Measurements from ENCODE around the gene TCEA3.
A peak's percentile ranks its signal among the peaks of the same experiment; 100 is the strongest.

TCEA3 gene

DNA sequence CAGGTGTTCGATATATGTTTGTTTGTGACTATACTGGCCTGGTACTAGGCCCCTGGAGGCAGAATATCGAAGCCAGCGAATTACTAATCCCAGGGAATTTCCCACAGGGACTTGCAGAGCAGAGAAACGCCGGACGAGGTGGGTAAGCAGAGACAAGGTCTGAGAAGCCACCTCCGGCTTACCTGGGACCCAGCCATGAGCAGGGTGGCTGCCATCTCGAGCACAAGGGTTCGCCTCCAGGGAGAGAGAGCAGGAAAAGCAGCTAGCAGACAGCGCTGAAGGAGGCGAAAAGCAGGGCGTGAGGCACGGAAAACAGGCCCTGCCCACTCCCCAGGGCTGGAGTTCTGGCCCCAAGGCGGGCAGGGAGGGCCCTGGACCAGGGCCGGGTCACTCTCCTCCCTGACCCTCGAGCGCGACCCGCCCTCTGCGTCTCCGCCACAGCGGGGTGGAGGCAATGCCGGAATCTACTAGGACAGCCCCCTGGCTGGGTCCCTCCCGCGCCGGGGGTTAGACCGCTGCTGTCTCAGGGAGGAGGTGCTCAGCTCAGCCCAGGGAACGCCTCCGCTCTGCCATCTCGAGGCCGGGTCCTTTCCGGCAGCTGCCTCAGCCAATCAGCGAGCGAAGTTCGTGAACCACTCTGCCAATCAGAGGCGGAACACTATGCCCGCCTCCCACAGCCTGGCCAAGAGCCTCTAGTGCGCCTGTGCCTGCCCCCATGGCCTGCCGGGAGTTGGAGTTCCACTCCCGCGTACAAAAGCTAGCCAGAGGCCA lies 56.6 kb downstream of the TCEA3 start:
- DNase-seq (ENCODE audit: low read depth), result peak; percentile 93

DNA sequence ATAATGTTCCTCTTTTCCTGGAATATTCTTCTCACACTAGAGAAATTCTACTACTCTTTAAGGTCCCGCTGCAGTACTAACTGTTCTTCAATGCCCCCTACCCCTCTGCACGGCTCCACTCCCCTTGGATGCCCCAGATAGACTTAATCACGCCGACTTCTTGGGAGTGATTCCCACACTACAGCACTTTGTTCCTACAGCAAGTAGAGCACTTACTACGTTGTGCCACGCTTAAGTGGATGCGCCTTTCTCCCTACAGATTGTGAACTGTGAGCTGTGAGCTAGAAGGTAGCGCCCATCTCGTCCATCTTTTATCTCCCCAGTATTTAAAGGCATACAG lies 57.1 kb downstream of the TCEA3 start:
- DNase-seq (ENCODE audit: low read depth), result no peak

DNA sequence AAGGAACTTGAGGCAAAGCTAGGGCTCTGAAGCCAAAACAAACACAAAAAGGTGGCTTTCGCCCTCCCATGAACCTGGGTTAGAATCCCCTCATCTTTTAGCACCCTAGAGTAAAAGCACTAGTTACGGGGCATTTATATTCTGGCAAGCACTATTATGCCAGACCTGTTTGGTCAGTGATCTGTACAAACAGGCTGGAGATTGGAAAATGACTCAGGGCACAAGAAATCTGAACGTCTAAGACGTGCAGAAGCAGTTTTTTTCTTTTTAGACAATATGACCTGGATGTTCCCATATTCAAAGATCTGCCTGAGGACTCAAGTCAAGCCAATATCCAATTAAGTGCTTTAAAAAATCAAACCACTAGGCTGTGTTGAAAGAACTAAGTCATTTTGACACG lies 58.0 kb downstream of the TCEA3 start:
- no peak for DNase-seq (ENCODE audit: low read depth)

DNA sequence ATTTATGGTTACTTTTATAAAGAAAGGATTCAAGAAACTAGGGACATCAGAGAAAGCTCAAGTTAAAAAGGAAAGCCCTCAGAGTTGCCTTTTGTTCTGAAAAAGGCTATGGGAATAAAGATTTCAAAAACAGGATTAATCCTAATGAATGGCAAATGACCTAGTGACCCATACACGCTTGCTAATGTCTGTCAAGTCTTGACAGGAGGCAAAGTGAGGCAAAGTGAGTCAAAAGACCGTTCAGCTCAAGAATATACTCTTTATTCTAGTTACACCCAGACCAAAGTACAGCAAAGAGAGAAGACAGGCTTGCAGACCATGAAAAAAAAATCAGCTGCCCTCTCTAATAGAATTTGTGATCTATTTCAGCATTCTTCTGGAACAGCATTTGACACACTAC lies 58.4 kb downstream of the TCEA3 start:
- no peak for DNase-seq (ENCODE audit: low read depth)

DNA sequence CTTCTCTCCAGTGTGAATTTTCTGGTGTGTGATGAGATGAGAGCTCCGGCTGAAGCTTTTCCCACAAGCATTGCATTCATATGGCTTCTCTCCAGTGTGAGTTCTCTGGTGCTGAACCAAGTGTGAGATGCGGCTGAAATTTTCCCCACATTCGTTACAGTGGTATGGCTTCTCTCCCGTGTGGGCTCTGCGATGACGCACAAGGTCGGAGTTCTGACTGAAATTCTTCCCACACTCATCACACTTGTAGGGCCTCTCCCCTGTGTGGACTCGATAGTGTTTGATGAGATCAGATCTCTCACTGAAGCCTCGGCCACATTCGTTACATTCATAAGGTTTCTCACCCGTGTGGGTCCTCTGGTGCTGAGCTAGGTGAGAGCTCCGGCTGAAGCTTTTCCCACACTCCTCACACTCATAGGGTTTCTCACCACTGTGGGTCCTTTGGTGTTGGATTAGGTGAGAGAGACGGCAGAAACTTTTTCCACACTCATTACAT lies 62.3 kb downstream of the TCEA3 start:
- DNase-seq (ENCODE audit: low read depth), result no peak

DNA sequence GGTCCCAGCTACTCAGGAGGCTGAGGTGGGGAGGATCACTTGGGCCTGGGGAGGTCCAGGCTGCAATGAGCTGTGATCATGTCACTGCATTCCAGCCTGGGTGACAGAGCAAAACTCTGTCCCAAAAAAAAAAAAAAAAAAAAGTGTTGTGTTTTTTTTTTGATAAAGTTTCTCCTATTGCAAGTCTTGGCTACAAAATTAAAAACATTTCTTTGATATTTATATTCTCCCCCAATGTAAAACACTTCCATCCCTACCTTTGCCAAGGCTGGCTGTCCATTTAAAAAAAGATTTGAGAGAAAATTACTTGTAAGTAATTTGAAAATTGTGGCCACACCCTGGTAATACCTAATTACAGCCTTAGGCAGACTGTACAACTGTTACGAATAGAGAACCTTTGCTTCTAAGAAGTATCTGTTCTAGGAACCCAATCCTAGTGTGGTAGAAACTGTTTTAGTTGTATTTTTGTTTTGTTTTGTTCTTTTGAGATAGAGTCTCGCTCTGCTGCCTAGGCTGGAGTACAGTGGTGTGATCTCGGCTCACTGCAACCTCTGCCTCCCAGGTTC lies 66.2 kb downstream of the TCEA3 start:
- DNase-seq (ENCODE audit: low read depth), result no peak

DNA sequence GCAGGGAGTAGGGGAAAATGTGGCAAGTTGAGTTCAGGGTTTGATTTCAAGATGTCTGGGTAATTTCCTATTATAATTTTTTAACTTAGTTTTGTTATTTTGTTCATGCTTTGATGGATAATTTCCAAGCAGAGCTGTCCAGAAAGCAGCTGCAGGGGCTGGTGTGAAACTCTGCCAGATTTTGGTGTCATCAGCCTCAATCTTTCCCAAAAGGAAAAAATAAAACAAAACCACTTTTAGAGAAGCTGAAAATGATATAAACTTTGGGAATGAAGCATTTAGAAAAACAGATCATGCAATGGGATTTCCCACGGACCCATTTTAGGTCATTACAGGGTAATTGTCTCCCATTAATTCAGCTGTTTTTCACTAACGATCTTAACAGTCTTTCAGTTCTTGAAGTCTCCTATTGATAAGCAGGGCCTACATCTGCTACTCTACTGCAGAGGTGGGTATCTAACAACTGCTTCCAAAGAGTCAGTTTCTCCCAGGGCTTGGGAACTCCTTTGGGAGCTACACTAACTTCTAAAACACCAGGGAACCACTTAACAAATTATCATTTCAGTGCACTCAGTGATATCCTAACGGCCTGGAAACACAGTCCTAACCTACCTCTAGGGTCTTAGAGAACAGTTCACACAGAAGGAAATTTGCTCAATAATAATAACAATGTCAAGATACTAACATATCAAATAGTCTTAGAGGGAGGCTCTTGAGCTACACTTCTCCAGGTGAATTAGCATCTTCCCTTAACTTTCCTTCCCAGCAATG lies 67.2 kb downstream of the TCEA3 start:
- no peak for DNase-seq (ENCODE audit: low read depth)

DNA sequence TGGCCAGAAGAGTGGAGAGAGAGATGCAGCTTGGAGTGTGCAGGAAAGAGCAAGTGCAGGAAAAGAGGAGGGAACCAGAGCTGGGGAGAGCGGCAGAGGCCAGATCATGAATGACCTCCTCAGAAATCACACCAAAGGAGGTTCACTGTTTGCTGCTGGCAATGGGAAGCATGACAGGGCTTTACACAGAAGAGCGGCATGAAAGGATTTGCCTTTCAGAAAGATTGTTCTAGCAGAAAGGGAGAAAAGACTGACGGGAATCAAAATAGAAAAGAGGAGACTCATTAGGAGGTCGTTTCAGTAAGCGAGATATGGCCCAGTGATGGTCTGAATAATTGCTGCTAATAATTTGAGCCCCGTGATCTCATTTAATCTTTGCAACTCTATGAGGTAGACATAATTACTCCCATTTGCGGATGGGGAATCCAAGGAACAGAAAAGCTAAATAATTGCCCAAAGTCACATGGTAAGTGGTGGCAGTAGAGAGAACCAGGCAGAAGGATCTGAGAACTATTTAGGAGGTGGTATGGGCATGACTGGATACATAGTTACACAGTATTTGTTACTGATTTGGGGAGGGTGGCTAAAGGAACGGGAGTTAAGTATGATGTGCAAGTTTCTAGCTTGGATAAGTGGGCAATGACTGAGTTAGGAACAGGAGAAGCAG lies 67.9 kb downstream of the TCEA3 start:
- DNase-seq (ENCODE audit: low read depth), result no peak

DNA sequence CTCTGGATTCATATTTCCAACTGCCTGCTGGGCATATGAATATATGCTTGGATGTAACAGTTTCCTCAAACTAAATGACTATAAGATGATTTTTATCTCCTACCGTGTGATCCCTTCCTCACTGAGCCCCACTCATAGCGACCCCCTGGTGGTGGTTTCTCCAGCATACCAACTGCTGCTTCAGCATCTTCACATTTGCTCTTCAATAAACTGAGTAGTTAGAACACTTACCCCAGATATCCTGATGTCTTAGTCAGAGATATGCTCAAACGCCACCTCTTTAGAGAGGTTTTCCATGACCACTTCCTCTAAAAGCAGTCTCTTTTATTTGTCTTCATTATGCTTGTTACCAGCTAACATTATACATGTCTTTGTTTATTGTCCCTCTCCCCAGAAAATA lies 70.3 kb downstream of the TCEA3 start:
- no peak for DNase-seq (ENCODE audit: low read depth)

DNA sequence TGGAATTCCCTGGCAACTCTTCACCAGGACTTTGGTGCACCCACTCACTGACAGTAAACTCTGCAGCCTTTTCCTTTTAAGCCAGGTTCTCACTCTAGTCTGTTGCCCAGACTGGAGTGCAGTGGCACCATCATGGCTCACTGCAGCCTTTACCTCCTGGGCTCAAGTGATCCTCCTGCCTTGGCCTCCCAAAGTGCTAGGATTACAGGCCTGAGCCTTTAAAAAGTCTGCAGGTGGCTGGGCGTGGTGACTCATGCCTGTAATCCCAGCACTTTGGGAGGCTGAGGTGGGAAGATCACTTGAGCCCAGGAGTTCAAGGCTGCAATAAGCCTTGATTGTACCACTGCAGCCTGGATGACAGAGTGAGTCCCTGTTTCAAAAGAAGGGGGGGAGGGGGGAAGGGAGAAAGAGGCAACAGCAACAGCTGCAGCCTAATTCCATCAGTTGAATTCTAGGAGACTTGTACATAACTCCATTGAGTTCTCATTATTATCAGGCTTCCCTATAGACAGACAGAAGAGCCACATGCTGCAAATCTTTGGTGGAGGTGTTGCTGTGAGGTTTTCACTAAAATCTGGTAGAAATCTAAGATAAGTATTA lies 72.4 kb downstream of the TCEA3 start:
- no peak for DNase-seq (ENCODE audit: low read depth)

DNA sequence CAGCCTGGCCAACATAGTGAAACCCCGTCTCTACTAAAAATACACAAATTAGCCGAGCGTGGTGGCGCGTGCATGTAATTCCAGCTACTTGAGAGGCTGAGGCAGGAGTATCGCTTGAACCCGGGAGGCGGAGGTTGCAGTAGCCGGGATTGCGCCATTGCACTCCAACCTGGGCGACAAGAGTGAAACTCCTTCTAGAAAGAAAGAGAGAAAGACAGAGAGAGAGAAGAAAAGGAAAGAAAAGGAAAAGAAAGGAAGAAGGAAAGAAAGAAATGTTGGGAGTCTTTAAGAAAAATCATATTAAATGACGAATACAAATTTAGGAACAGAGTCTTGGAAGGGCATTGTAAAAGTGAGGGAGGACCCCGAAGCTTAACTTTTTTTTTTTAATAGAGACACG lies 78.6 kb downstream of the TCEA3 start:
- no peak for DNase-seq (ENCODE audit: low read depth)

DNA sequence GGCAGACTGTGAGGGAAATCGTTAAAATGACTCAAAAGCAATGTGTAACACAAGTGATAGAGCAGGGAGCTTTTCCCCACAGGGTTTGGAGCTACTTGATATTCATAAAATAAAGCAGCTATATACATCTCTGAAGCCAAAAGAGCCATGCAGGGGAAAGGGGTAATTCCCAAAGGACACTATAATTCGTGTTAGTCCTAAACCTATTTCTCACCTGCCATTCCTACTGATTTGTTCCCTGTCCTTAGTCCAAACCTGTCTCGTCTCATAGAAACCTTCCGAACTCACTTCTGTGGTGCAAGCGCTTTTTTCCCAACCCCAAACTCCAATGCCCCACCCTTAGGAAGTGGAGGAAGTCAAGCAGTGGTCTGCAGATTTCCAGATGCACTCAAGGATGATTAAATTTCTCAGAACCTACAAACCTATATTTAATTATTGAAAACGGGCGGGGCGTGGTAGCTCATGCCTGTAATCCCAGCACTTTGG lies 79.5 kb downstream of the TCEA3 start:
- DNase-seq (ENCODE audit: low read depth), result no peak

DNA sequence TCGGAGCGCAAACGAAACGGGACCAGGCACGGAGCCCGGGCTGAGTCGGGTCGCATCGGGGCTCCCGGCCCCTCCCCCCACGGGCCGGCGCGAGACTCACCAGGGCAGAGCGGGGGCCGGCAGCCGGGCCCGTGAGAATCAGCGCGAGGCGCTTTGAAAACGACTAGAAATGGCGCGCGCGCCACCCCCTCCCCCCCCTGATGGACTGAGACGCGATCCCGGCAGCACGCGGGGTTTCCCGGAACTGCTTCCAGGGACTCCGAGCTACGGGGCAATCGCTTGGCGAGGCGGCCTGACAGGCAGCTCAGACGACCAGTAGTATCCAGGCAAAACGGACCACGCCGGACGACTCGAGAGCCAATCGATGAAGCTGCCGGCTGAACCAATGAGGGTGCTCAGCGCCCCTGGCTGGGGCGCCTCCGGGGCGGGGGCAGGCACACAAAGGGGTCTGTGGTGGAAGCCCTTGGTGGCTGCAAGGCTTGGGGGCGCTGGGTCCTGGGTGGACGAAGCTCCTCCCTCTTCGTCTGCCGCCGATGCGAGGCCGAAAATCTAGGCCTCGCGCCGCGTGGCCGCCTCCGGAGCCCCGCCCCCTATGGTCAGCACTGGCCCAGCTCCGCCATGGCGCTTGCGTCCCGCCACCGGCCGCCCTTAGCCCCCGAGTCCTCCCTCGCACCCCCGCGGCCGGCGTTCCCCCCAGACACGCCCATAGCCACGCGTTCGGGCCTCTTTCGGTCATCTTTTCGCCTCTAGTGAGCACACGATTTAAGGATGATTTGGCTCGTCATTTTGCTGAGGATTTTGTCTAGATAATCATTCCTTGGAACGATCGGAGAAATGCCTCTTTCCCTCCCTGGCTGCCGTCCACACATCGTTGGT lies 80.2 kb downstream of the TCEA3 start, which contains the start of gene HNRNPR:
Gene HNRNPR (minus strand): TSS at position 174 of the 876 bp plus-strand sequence. CDS start 3,276 bp downstream, outside the sequence.
- DNase-seq (ENCODE audit: low read depth), result peak; percentile 98

DNA sequence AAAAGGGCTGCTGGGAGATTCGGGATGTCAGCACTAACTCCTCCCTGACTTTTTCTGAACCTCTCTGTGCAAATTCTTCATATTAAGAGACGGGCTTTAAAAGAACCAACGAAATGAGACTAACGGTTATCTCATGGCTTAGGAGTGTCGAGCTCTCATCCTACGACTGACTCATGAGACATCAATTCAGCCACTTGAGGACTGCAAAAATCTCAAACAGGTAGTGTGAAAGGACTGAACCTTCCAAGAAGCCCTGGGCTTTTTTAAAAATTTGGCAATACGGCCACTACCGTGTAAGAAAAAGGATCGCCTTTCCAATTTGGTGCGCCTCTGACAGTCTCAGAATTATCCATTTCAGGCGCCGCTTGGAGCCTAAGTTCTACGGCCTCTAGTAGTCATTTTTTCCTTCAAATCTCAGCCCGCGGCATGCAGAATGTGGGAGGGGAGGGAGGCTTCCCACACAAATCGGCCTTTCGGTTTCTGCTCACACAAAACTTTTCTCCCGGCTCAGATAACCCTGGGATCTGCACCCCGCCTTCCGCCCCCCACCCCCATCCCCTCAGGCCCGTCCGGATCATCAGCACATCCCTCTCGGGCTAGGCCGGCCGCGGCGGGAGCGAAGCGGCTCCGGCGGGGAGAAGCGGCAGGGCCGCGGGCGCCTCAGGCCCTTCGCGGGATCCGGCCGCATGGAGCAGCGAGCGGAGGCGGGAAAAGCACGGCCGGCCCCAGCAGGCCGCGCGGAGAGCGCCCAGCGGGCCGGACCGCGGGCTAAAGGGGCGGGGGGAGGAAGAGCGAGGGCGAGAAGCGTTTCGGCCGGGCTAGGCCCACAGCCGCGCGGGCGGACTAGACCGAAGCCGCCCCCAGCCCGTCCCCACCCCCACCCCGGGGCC lies 81.1 kb downstream of the TCEA3 start:
- peak; percentile 12 for DNase-seq (ENCODE audit: low read depth)

DNA sequence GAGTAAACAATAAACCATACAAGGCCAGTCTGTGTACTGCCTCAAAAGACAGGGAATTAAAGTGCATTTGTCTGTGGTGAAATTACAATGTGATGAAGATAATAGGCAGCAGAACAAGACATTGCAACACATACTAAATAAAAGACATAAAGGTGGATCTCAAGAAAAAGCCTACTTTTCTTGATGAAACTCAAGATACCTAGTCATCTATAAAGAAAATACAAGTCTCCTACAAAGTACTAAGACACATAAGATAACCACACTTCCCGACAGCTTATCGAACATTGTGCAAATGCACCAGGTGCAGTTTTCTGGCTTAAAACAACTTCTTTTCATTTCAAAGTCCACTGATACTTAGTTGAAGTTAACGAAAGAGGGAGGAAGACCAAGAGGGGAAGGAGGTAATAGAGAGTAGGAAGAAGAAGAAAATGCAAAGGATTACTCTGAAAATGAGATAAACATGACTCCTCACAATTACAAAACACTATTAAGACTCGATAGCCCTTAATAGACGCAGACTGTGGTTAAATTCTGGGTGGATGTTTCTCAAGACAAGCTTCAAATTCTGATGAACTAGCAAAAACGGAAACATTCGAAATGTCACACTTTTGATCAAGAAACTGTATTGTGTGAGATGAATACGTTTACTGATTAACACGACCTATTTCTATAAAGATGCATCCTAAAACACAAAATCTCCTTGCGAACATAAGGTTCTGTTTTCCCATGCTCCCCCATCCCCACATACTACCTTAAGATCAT lies 82.4 kb downstream of the TCEA3 start:
- no peak for DNase-seq (ENCODE audit: low read depth)

DNA sequence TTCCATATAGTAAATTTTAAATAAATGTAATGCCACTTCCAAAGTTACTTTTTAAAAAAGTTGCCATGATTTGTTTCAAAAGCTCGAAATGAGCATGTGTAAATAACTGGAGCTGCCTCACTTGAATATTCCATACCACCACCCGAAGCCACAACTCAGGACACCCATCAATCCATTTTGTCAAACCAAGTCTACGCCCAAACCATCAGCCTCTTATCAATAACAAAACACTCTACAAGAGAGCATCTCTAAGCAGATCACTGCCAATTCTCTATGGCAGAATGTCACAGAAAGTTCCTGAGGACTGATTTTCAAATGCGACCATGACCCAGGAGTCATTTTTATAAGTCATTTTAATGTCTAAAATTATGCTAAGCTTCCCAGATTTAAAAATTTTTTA lies 84.9 kb downstream of the TCEA3 start:
- DNase-seq (ENCODE audit: low read depth), result no peak

DNA sequence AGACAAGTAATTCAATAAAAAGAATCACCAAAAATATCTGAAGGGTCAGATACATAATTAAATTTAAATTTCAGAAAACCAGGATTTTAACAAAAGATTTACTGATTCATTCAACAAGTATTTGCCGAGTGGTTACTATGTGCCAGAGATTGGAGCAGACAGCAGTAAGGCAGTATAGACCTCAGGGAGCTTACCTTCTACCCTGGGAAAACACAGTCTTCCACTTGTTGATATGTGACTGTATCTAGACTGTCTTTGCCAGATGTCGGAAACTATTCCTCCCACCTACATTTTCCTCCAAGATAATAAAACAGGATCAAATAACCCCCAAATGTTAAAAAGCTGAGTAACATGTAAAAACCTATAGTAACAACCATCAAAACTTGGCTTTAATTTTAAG lies 86.7 kb downstream of the TCEA3 start:
- DNase-seq (ENCODE audit: low read depth), result no peak

DNA sequence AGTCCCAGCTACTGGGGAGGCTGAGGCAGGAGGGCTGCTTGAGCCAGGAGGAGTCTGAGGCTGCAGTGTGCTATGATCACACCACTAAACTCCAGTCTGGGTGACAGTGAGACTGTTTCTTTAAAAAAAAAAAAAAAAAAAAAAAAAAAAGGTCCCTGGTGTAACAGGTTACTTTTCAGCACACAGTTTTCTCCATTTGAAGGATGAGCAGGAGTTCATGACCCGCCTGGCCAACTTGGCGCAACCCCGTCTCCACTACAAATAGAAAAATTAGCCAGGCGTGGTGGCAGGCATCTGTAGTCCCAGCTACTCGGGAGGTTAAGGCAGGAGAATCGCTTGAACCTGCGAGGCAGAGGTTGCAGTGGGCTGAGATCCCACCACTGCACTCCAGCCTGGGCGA lies 92.8 kb downstream of the TCEA3 start:
- no peak for DNase-seq (ENCODE audit: low read depth)
